A549 (cell line): ENCODE measurements around the gene ZNF831. TPM values are rescaled to one million over a fixed set of nuclear protein-coding genes. Genes with fewer than 3 reads are reported as not detected.

ENCODE experiments used
- ATAC-seq, 2 experiments: fragments of 200-7000 bp in 1 of 2; fragments of >200 bp in 1 of 2; cut with Nextera tagmentation in 1 of 2; cut with Tn5 transposase in 1 of 2; 3 replicates each; pipeline versions ENCODE4 v1.8.0 to v1.9.1; 2018 to 2020; ENCODE audit warnings: mild to moderate bottlenecking in 1 of 2, moderate library complexity in 1 of 2
- CTCF ChIA-PET: fragments of 300-600 bp; sonication (Branson Sonifier 250); formaldehyde crosslinking; extraction: SDS; loops from one replicate; lab custom pipeline; 2021; ENCODE audit warnings: antibody characterized with exemption, inconsistent platforms; lab: Yijun Ruan, JAX
- POLR2A ChIA-PET: fragments of 350-600 bp; formaldehyde crosslinking; extraction: SDS; loops from one replicate; lab custom pipeline; 2021; ENCODE audit warnings: antibody characterized with exemption, inconsistent platforms; lab: Yijun Ruan, JAX
- DNase-seq, 2 experiments: peaks; one replicate each; pipeline versions ENCODE4 v3.0.0 to v3.0.0-alpha.2; 2011 to 2016; ENCODE audit warnings: low read depth in 1 of 2, low spot score in 1 of 2
- FAIRE-seq: peaks from 2 replicates; lab custom pipeline; 2011; peaks lifted over from hg19 to GRCh38; lab: Jason Lieb, UNC
- H3K27ac ChIP-seq, 2 experiments: fragments of >200 bp; sonication (Bioruptor Twin); formaldehyde crosslinking; 3 replicates each; pipeline ENCODE4 v1.5.1; 2016 to 2017
- H3K4me1 ChIP-seq: fragments of >200 bp; sonication (Bioruptor Twin); formaldehyde crosslinking; 3 replicates; pipeline ENCODE4 v1.6.1; 2016
- H3K4me2 ChIP-seq: fragments of >200 bp; sonication (Bioruptor Twin); formaldehyde crosslinking; 3 replicates; pipeline ENCODE4 v1.6.1; 2016
- H3K4me3 ChIP-seq: fragments of >200 bp; sonication (Bioruptor Twin); formaldehyde crosslinking; 3 replicates; pipeline ENCODE4 v1.5.1; 2016
- H3K9me3 ChIP-seq: fragments of >200 bp; sonication (Bioruptor Twin); formaldehyde crosslinking; 3 replicates; pipeline ENCODE4 v1.6.1; 2016
- CEBPB ChIP-seq, 2 experiments: fragments of >200 bp in 1 of 2; sonication (Bioruptor Twin) in 1 of 2; formaldehyde crosslinking in 1 of 2; IDR thresholded peaks; 2 replicates each; pipeline ENCODE4 v1.6.1; 2012 to 2016
- CHD2 ChIP-seq: fragments of 150-350 bp; IDR thresholded peaks from 2 replicates; pipeline ENCODE4 v1.6.1; 2014; ENCODE audit warnings: low read length; ENCODE audit not compliant: partially characterized antibody
- CHD4 ChIP-seq: fragments of 200-600 bp; sonication (generic); IDR thresholded peaks from 2 replicates; pipeline ENCODE4 v1.6.1; 2016; ENCODE audit warnings: antibody characterized with exemption, mild to moderate bottlenecking, borderline replicate concordance
- EHF ChIP-seq: fragments of 250-450 bp; sonication (Bioruptor Pico); IDR thresholded peaks from 2 replicates; pipeline ENCODE4 v1.5.0; 2020; ENCODE audit warnings: mild to moderate bottlenecking
- ELK1 ChIP-seq: fragments of 150-350 bp; IDR thresholded peaks from 2 replicates; pipeline ENCODE4 v1.6.1; 2014; ENCODE audit warnings: low read depth, mild to moderate bottlenecking, low read length
- ESRRA ChIP-seq: fragments of 150-350 bp; IDR thresholded peaks from 2 replicates; pipeline ENCODE4 v1.6.1; 2014; ENCODE audit warnings: mild to moderate bottlenecking, low read length, borderline replicate concordance
- FOSB ChIP-seq: fragments of 250-450 bp; sonication (Bioruptor Pico); IDR thresholded peaks from 2 replicates; pipeline ENCODE4 v1.5.0; 2020; ENCODE audit warnings: mild to moderate bottlenecking, moderate library complexity
- FOSL2 ChIP-seq, 2 experiments: fragments of 450-650 bp in 1 of 2; fragments of >200 bp in 1 of 2; sonication (Bioruptor Twin) in 1 of 2; formaldehyde crosslinking; IDR thresholded peaks; 2 replicates each; pipeline versions ENCODE4 v1.5.0 to v1.6.1; 2016 to 2020; ENCODE audit warnings: mild to moderate bottlenecking in 1 of 2, moderate library complexity in 1 of 2
- GATA3 ChIP-seq: IDR thresholded peaks from 2 replicates; pipeline ENCODE4 v1.6.1; 2012; ENCODE audit warnings: borderline replicate concordance
- HOXA7 ChIP-seq: fragments of 250-450 bp; sonication (Bioruptor Pico); IDR thresholded peaks from 2 replicates; pipeline ENCODE4 v1.5.0; 2020; ENCODE audit warnings: mild to moderate bottlenecking, moderate library complexity
- HOXB13 ChIP-seq: fragments of 250-450 bp; sonication (Bioruptor Pico); IDR thresholded peaks from 2 replicates; pipeline ENCODE4 v1.5.0; 2020; ENCODE audit warnings: low read depth, mild to moderate bottlenecking, moderate library complexity
- HOXB5 ChIP-seq: fragments of 250-450 bp; sonication (Bioruptor Pico); IDR thresholded peaks from 2 replicates; pipeline ENCODE4 v1.5.0; 2020; ENCODE audit warnings: mild to moderate bottlenecking, moderate library complexity
- JUN ChIP-seq, 2 experiments: fragments of >200 bp; sonication (Bioruptor Twin); formaldehyde crosslinking; IDR thresholded peaks; 2 replicates in 1 of 2; 3 replicates in 1 of 2; pipeline ENCODE4 v1.6.1; 2016 to 2017
- JUNB ChIP-seq: fragments of >200 bp; sonication (Bioruptor Twin); formaldehyde crosslinking; IDR thresholded peaks from 2 replicates; pipeline ENCODE4 v1.6.1; 2016
- KDM1A ChIP-seq: fragments of 200-600 bp; sonication (generic); IDR thresholded peaks from 2 replicates; pipeline ENCODE4 v1.6.1; 2016; ENCODE audit warnings: low read depth, mild to moderate bottlenecking
- KDM5A ChIP-seq: fragments of 200-600 bp; sonication (generic); IDR thresholded peaks from 2 replicates; pipeline ENCODE4 v1.6.1; 2016; ENCODE audit warnings: antibody characterized with exemption, mild to moderate bottlenecking
- MAZ ChIP-seq: fragments of 150-350 bp; IDR thresholded peaks from 2 replicates; pipeline ENCODE4 v1.6.1; 2014; ENCODE audit warnings: antibody characterized with exemption, low read depth, low read length, borderline replicate concordance
- MYC ChIP-seq: IDR thresholded peaks from 2 replicates; pipeline ENCODE4 v1.6.1; 2012; ENCODE audit warnings: mild to moderate bottlenecking, inconsistent platforms, low read length, improper control_type of control experiment, borderline replicate concordance
- NFE2L2 ChIP-seq: fragments of 150-350 bp; conservative IDR thresholded peaks from 2 replicates; pipeline ENCODE4 v1.6.1; 2014; ENCODE audit warnings: low read length
- POLR2A ChIP-seq: IDR thresholded peaks from 2 replicates; pipeline ENCODE4 v1.6.1; 2012; ENCODE audit warnings: mild to moderate bottlenecking, low read length
- RAD21 ChIP-seq, 2 experiments: fragments of >200 bp in 1 of 2; sonication (Bioruptor Twin) in 1 of 2; formaldehyde crosslinking in 1 of 2; IDR thresholded peaks in 1 of 2; conservative IDR thresholded peaks in 1 of 2; 2 replicates in 1 of 2; 3 replicates in 1 of 2; pipeline ENCODE4 v1.6.1; 2012 to 2018; ENCODE audit warnings: inconsistent platforms in 1 of 2
- RARB ChIP-seq: fragments of 250-450 bp; sonication (Bioruptor Pico); IDR thresholded peaks from 2 replicates; pipeline ENCODE4 v1.8.0; 2021; ENCODE audit warnings: mild to moderate bottlenecking, moderate library complexity
- REST ChIP-seq: fragments of 200-600 bp; sonication (generic); IDR thresholded peaks from 2 replicates; pipeline ENCODE4 v1.6.1; 2016; ENCODE audit warnings: antibody characterized with exemption, mild to moderate bottlenecking, moderate library complexity
- RFX5 ChIP-seq: fragments of 450-650 bp; IDR thresholded peaks from 2 replicates; pipeline ENCODE4 v1.7.1; 2014; ENCODE audit warnings: antibody characterized with exemption, mild to moderate bottlenecking, moderate library complexity
- ZNF302 ChIP-seq: fragments of 250-450 bp; sonication (Bioruptor Pico); IDR thresholded peaks from 2 replicates; pipeline ENCODE4 v1.9.0; 2021; ENCODE audit warnings: inconsistent platforms, mild to moderate bottlenecking, moderate library complexity
- WGBS: methylation state at CpG from one replicate; pipeline ENCODE4 v1.1.6; 2017; ENCODE audit errors: missing lambda C conversion rate; 5-methylcytosine and 5-hydroxymethylcytosine counted together
- polyA plus RNA-seq, 4 experiments: library from polyadenylated mRNA; depleted of rRNA in 3 of 4; stranded (reverse); fragments of >200 nt; fragmentation: RNase III in 1 of 4; extraction: RNeasy Plus Mini Kit Qiagen cat#74134 plus additional on column Dnase treatment in 1 of 4; gene quantifications; 2 replicates in 3 of 4; 3 replicates in 1 of 4; pipeline ENCODE4 v1.2.3, GENCODE V29; 2011 to 2017
- TF ChIP-seq, protein P1 (sequence below): fragments of >200 bp; sonication (Bioruptor Twin); formaldehyde crosslinking; IDR thresholded peaks from 3 replicates; pipeline ENCODE4 v1.5.1; 2016
- TF ChIP-seq, protein P2 (sequence below): fragments of 450-650 bp; IDR thresholded peaks from 2 replicates; pipeline ENCODE4 v1.6.1; 2014; ENCODE audit warnings: antibody characterized with exemption
- TF ChIP-seq, protein P3 (sequence below): fragments of 250-450 bp; sonication (Bioruptor Pico); IDR thresholded peaks from 2 replicates; pipeline ENCODE4 v1.5.0; 2020; ENCODE audit warnings: low read depth, mild to moderate bottlenecking, moderate library complexity

Gene ZNF831
- polyA plus RNA-seq, 2 of the 4 experiments (the other 2 are of a cell fraction): not detected

- H3K4me3 ChIP-seq: no peak overlapping the region
- no peaks in the 10 kb centered on the region for H3K4me1 ChIP-seq
- no peak for DNase-seq
- FAIRE-seq: no peak
- ChIA-PET POLR2A (no interaction called here), CTCF (no interaction called here)
- no peak overlapping the region for H3K4me2 ChIP-seq
- H3K27ac ChIP-seq: no peak overlapping the region
- ATAC-seq: no peak
- TF ChIP-seq NFE2L2 (no peak), KDM1A (no peak), HOXB13 (no peak), JUNB (no peak), MAZ (no peak), REST (no peak), MYC (no peak), RAD21 (conservative IDR thresholded peaks at IDR 0.05 in 1 of 2, IDR thresholded peaks at IDR 0.05 in 1 of 2) (no peak), FOSL2 (IDR thresholded peaks at IDR 0.05) (no peak), FOSL2 (CRISPR knock-in tag; IDR thresholded peaks at IDR 0.05) (no peak), CHD4 (no peak), ELK1 (no peak), RARB (CRISPR knock-in tag) (no peak), CEBPB (IDR thresholded peaks at IDR 0.05) (no peak)
- TF ChIP-seq, protein P1, sequence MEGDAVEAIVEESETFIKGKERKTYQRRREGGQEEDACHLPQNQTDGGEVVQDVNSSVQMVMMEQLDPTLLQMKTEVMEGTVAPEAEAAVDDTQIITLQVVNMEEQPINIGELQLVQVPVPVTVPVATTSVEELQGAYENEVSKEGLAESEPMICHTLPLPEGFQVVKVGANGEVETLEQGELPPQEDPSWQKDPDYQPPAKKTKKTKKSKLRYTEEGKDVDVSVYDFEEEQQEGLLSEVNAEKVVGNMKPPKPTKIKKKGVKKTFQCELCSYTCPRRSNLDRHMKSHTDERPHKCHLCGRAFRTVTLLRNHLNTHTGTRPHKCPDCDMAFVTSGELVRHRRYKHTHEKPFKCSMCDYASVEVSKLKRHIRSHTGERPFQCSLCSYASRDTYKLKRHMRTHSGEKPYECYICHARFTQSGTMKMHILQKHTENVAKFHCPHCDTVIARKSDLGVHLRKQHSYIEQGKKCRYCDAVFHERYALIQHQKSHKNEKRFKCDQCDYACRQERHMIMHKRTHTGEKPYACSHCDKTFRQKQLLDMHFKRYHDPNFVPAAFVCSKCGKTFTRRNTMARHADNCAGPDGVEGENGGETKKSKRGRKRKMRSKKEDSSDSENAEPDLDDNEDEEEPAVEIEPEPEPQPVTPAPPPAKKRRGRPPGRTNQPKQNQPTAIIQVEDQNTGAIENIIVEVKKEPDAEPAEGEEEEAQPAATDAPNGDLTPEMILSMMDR: no peak
- TF ChIP-seq, protein P2, sequence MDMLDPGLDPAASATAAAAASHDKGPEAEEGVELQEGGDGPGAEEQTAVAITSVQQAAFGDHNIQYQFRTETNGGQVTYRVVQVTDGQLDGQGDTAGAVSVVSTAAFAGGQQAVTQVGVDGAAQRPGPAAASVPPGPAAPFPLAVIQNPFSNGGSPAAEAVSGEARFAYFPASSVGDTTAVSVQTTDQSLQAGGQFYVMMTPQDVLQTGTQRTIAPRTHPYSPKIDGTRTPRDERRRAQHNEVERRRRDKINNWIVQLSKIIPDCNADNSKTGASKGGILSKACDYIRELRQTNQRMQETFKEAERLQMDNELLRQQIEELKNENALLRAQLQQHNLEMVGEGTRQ: no peak
- no peaks in the 10 kb centered on the region for H3K9me3 ChIP-seq
- 27% methylated on average over 4 of the region's 4 CpGs for WGBS
These were observed 18.8 kb upstream of the ZNF831 start for GRCh38 chr20:59144831-59145196.

DNA sequence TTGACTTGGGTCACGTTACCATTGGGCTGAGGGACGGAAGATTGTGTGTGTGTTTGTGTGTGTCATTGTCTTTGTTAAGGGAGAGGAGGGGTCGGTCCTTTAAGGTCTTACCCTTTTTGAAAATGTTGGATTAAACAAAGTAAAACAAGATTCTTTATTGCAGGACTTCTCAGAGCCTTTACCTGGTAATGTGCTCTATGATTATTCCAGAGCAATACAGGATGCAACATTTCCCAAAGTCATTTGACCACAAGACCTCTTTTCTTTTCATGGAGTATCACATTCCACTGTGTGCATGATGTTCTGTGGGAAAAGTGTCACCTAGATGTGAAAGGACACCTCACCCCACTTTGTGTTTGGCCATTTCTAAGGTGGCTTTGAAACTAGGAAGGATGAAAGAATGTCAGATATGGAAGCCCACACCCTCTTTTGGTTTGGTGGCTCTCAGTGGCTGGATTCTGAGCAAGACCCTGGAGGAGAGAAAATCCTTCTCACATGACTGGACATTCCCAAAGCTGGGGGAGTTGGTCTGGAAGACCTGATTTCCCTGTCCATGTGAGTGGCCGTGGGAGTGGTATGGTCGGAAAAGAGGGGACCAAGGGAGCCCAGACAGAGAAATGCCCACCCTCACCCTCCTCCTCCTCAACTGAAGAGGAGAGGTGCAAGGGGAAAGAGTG, 18.2 kb upstream of the ZNF831 start:
- CTCF ChIA-PET: no interaction called here
- FAIRE-seq: no peak

More for the DNA sequence above, 18.2 kb upstream of the ZNF831 start:
- Histone ChIP-seq H3K27ac (no peak overlapping the region), H3K4me2 (no peak overlapping the region), H3K9me3 (no peaks in the 10 kb centered on the region), H3K4me3 (no peak overlapping the region), H3K4me1 (no peaks in the 10 kb centered on the region)
- WGBS: 4% methylated on average over 5 of the region's 5 CpGs
- POLR2A ChIA-PET: no interaction called here
- ATAC-seq (no peak), DNase-seq (no peak)
- TF ChIP-seq GATA3: no peak
- TF ChIP-seq CEBPB (IDR thresholded peaks at IDR 0.05): no peak
- no peak for TF ChIP-seq RFX5
- TF ChIP-seq, protein P2: no peak
- TF ChIP-seq KDM5A: no peak
- TF ChIP-seq, protein P3, sequence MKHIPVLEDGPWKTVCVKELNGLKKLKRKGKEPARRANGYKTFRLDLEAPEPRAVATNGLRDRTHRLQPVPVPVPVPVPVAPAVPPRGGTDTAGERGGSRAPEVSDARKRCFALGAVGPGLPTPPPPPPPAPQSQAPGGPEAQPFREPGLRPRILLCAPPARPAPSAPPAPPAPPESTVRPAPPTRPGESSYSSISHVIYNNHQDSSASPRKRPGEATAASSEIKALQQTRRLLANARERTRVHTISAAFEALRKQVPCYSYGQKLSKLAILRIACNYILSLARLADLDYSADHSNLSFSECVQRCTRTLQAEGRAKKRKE (CRISPR knock-in tag): no peak
- no peak for TF ChIP-seq JUN (IDR thresholded peaks at IDR 0.05)
- no peak for TF ChIP-seq EHF (CRISPR knock-in tag)
- TF ChIP-seq HOXB5 (CRISPR knock-in tag): no peak
- TF ChIP-seq KDM1A: no peak
- TF ChIP-seq CHD4: no peak
- no peak for TF ChIP-seq FOSB (CRISPR knock-in tag)
- no peak for TF ChIP-seq CHD2
- TF ChIP-seq ZNF302 (CRISPR knock-in tag): no peak
- TF ChIP-seq HOXA7 (CRISPR knock-in tag): no peak
- no peak for TF ChIP-seq POLR2A
- TF ChIP-seq ESRRA: no peak
